Endodermal cell (in vitro differentiated cells): ENCODE measurements around the gene RUFY2. TPM values are rescaled to one million over a fixed set of nuclear protein-coding genes. Genes with fewer than 3 reads are reported as not detected.

Source experiments
- DNase-seq: peaks from one replicate; pipeline ENCODE4 v3.0.0-alpha.2; 2017
- H3K27ac ChIP-seq: 2 replicates; pipeline ENCODE4 v1.5.1; 2013; ENCODE audit warnings: mild to moderate bottlenecking, low read depth, low read length, moderate library complexity
- H3K27me3 ChIP-seq: 2 replicates; pipeline ENCODE4 v1.6.1; 2013; ENCODE audit warnings: mild to moderate bottlenecking, low read length, moderate library complexity; ENCODE audit not compliant: insufficient read depth, control insufficient read depth, poor library complexity, severe bottlenecking
- H3K36me3 ChIP-seq: 2 replicates; pipeline ENCODE4 v1.7.0; 2013; ENCODE audit warnings: mild to moderate bottlenecking, low read length, moderate library complexity; ENCODE audit not compliant: control insufficient read depth, insufficient read depth
- H3K4me1 ChIP-seq: one replicate; pipeline ENCODE4 v1.7.0; 2013; ENCODE audit warnings: low read length; ENCODE audit not compliant: control insufficient read depth, insufficient read depth
- H3K4me3 ChIP-seq: 2 replicates; pipeline ENCODE4 v1.5.1; 2013; ENCODE audit warnings: mild to moderate bottlenecking, low read length, moderate library complexity
- H3K9ac ChIP-seq: 2 replicates; pipeline ENCODE4 v1.6.1; 2013; ENCODE audit warnings: mild to moderate bottlenecking, low read length, moderate library complexity; ENCODE audit not compliant: poor library complexity, severe bottlenecking; ENCODE audit errors: extremely low read depth
- H3K9me3 ChIP-seq: 2 replicates; pipeline ENCODE4 v1.6.1; 2013; ENCODE audit warnings: mild to moderate bottlenecking, low read length, moderate library complexity; ENCODE audit not compliant: control insufficient read depth
- H3K27ac Mint-ChIP-seq: 2 replicates; pipeline ENCODE4 v1.8.0; 2020; ENCODE audit warnings: mixed read lengths
- H3K27me3 Mint-ChIP-seq: 2 replicates; pipeline ENCODE4 v1.8.0; 2021; ENCODE audit warnings: mild to moderate bottlenecking, mixed read lengths; ENCODE audit not compliant: insufficient read depth
- H3K36me3 Mint-ChIP-seq: 2 replicates; pipeline ENCODE4 v1.8.0; 2020; ENCODE audit warnings: low read depth, mixed read lengths
- H3K4me1 Mint-ChIP-seq: 2 replicates; pipeline ENCODE4 v1.8.0; 2020; ENCODE audit warnings: mixed read lengths
- H3K4me3 Mint-ChIP-seq: 2 replicates; pipeline ENCODE4 v1.8.0; 2020; ENCODE audit warnings: mild to moderate bottlenecking, moderate library complexity, mixed read lengths
- H3K9me3 Mint-ChIP-seq: 2 replicates; pipeline ENCODE4 v1.8.0; 2020; ENCODE audit warnings: mild to moderate bottlenecking, mixed read lengths
- WGBS, 2 experiments: methylation state at CpG; one replicate each; pipeline versions ENCODE4 v1.1.5 to v1.1.7; 2013; ENCODE audit warnings: missing lambda C conversion rate in 2 of 2, mixed read lengths in 1 of 2; ENCODE audit not compliant: insufficient coverage in 1 of 2, insufficient read length in 1 of 2; 5-methylcytosine and 5-hydroxymethylcytosine counted together
- total RNA-seq, 2 donors: library from RNA; stranded (reverse); fragmentation: NEBNext Ultra II Directional in 1 of 2; extraction: Animal tissue kit (Norgen Biotek cat#: 25700) in 1 of 2; gene quantifications; 2 replicates in 1 of 2; 3 replicates in 1 of 2; pipeline ENCODE4 v1.2.1, GENCODE V29; 2021
- TF ChIP-seq, protein P1 (sequence below): fragments of 200-600 bp; sonication (generic); conservative IDR thresholded peaks from 2 replicates; pipeline ENCODE4 v1.5.0; 2021; ENCODE audit warnings: antibody characterized with exemption, mild to moderate bottlenecking

Gene RUFY2
- total RNA-seq, 2 donors from 2014 or later, result 21.1 to 26.9 TPM

DNA sequence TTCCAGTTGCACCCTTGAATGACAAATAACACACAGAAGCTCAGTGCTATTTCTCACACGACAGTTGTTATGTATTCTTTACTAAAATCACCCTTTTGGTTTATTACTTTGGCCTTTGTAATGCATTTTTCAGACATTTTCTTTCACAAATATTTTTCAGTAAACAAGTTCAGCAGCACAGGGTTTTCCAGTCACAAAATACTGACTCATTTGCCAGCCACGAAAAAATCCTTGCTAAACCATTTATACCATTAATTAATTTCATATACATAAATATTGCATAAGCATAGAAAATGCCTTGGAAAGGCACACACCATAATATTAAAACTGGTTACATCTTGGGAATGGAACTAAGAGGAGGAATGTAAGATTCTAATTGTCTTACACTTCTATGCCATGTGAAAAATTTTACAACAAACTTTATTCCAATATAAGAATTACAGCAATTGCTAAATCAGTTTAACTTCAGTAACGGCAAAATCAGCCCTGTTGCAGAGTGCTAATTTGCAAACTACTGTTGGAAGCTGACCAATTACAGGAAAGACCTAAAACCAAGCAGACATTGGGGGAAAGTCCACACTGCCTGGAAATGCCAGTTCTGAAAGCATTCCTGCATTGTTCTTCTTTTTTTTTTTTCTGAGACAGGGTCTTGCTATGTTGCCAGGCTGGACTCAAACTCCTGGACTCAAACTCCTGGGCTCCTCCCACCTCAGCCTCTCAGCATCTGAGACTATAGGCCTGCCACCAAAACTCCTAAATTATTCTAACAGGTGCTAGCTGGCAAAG, 42.8 kb downstream of the RUFY2 start:
- Histone ChIP-seq H3K27ac (no peak overlapping the region), H3K4me3 (no peak overlapping the region), H3K36me3 (peaks cover 59% of the 10 kb centered on the region), H3K27me3 (no peaks in the 10 kb centered on the region), H3K4me1 (no peaks in the 10 kb centered on the region), H3K9me3 (no peaks in the 10 kb centered on the region), H3K9ac (no peak overlapping the region)
- no peak for DNase-seq
- H3K36me3 Mint-ChIP-seq, result peaks cover 42% of the 10 kb centered on the region
- no peaks in the 10 kb centered on the region for H3K9me3 Mint-ChIP-seq
- no peak overlapping the region for H3K27ac Mint-ChIP-seq
- no peak overlapping the region for H3K4me3 Mint-ChIP-seq
- 94 to 95% methylated on average over 2 to 3 of the region's 3 CpGs for WGBS, 2 experiments
- H3K4me1 Mint-ChIP-seq, result no peaks in the 10 kb centered on the region
- TF ChIP-seq, protein P1, sequence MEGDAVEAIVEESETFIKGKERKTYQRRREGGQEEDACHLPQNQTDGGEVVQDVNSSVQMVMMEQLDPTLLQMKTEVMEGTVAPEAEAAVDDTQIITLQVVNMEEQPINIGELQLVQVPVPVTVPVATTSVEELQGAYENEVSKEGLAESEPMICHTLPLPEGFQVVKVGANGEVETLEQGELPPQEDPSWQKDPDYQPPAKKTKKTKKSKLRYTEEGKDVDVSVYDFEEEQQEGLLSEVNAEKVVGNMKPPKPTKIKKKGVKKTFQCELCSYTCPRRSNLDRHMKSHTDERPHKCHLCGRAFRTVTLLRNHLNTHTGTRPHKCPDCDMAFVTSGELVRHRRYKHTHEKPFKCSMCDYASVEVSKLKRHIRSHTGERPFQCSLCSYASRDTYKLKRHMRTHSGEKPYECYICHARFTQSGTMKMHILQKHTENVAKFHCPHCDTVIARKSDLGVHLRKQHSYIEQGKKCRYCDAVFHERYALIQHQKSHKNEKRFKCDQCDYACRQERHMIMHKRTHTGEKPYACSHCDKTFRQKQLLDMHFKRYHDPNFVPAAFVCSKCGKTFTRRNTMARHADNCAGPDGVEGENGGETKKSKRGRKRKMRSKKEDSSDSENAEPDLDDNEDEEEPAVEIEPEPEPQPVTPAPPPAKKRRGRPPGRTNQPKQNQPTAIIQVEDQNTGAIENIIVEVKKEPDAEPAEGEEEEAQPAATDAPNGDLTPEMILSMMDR, result no peak
- no peaks in the 10 kb centered on the region for H3K27me3 Mint-ChIP-seq

DNA sequence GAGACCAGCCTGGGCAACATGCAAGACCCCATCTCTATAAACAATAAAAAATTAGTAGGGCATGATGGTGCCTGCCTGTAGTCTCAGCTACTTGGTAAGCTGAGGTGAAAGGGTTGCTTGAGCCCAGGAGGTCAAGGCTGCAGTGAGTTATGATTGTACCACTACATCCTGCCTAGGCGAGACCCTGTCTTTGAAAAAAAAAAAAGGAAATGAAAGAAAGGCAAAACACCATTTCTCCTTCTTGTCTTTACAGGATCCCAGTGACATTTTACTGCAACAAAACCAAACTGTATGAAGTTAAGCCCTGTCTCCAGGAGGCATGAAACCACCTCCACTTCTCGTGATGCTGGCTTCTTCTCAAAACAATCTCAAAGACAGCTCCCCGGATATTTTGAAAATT, 44.5 kb downstream of the RUFY2 start:
- TF ChIP-seq, protein P1, result no peak
- Mint-ChIP-seq H3K36me3 (peaks cover 47% of the 10 kb centered on the region), H3K4me3 (no peak overlapping the region), H3K27ac (no peak overlapping the region), H3K27me3 (no peaks in the 10 kb centered on the region), H3K4me1 (no peaks in the 10 kb centered on the region), H3K9me3 (no peaks in the 10 kb centered on the region)
- Histone ChIP-seq H3K9ac (no peak overlapping the region), H3K36me3 (peaks cover 57% of the 10 kb centered on the region), H3K4me1 (no peaks in the 10 kb centered on the region), H3K27ac (no peak overlapping the region), H3K9me3 (no peaks in the 10 kb centered on the region), H3K27me3 (no peaks in the 10 kb centered on the region), H3K4me3 (no peak overlapping the region)
- WGBS, 2 experiments, result 80 to 90% methylated on average over 1 to 3 of the region's 3 CpGs
- no peak for DNase-seq

DNA sequence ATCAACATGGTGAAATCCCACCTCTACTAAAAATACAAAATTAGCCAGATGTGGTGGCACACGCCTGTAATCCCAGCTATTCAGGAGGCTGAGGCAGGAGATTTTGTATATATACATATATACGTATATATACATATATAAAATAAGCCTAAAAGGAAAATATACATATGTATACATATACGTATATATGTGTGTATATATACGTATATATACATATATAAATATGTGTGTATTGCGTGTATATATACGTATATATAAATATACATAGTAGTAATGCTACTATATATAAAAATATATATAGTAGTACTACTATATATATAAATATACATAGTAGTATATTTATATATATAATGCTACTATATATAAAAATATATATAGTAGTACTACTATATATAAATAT, 47.9 kb downstream of the RUFY2 start:
- Histone ChIP-seq H3K4me1 (no peaks in the 10 kb centered on the region), H3K36me3 (peaks cover 66% of the 10 kb centered on the region), H3K27ac (no peak overlapping the region), H3K9me3 (no peaks in the 10 kb centered on the region), H3K4me3 (no peak overlapping the region), H3K9ac (no peak overlapping the region), H3K27me3 (no peaks in the 10 kb centered on the region)
- TF ChIP-seq, protein P1, result no peak
- 100% methylated on average over 1 of the region's 6 CpGs; no CpG with 5 or more reads in 1 of the 2 experiments for WGBS, 2 experiments
- Mint-ChIP-seq H3K27ac (no peak overlapping the region), H3K4me1 (no peaks in the 10 kb centered on the region), H3K4me3 (no peak overlapping the region), H3K9me3 (no peaks in the 10 kb centered on the region), H3K27me3 (no peaks in the 10 kb centered on the region), H3K36me3 (peaks cover 51% of the 10 kb centered on the region)
- DNase-seq, result no peak
